HG02678 (cell line): ENCODE measurements around the gene CNGA3.

Experiments used
- ATAC-seq: cut with Tn5 transposase; IDR thresholded peaks from one replicate; pipeline ENCODE4 v1.9.1; 2021; ENCODE audit warnings: mild to moderate bottlenecking, moderate library complexity; ENCODE audit not compliant: unreplicated experiment

Gene CNGA3

GRCh38 chr2:98376301-98376910 is 30.1 kb downstream of the CNGA3 start:
- ATAC-seq, result no peak

- ATAC-seq, result no peak
These were observed 30.7 kb downstream of the CNGA3 start for GRCh38 chr2:98376996-98377395.

GRCh38 chr2:98377544-98377943 is 31.3 kb downstream of the CNGA3 start:
- no peak for ATAC-seq

- ATAC-seq, result no peak
These were observed 31.9 kb downstream of the CNGA3 start for GRCh38 chr2:98378196-98378595.

- ATAC-seq, result no peak
These were observed 32.6 kb downstream of the CNGA3 start for GRCh38 chr2:98378901-98379300.

GRCh38 chr2:98379311-98380202 is 33.3 kb downstream of the CNGA3 start:
- ATAC-seq, result no peak

- ATAC-seq, result no peak
These were observed 33.9 kb downstream of the CNGA3 start for GRCh38 chr2:98380203-98380535.

- no peak for ATAC-seq
These were observed 35.2 kb downstream of the CNGA3 start for GRCh38 chr2:98381494-98381893.

- no peak for ATAC-seq
These were observed 35.8 kb downstream of the CNGA3 start for GRCh38 chr2:98382086-98382485.

GRCh38 chr2:98382739-98383138 is 36.5 kb downstream of the CNGA3 start:
- ATAC-seq, result no peak

- ATAC-seq, result no peak
These were observed 36.9 kb downstream of the CNGA3 start for GRCh38 chr2:98383166-98383565.

GRCh38 chr2:98385050-98385699 is 38.9 kb downstream of the CNGA3 start:
- ATAC-seq, result no peak

- no peak for ATAC-seq
These were observed 41.2 kb downstream of the CNGA3 start for GRCh38 chr2:98387478-98387877.

- ATAC-seq, result no peak
These were observed 41.8 kb downstream of the CNGA3 start for GRCh38 chr2:98388081-98388480.

GRCh38 chr2:98388601-98389250 is 42.5 kb downstream of the CNGA3 start:
- no peak for ATAC-seq

GRCh38 chr2:98389251-98389605 is 43.0 kb downstream of the CNGA3 start:
- ATAC-seq, result no peak

GRCh38 chr2:98390571-98391476 is 44.6 kb downstream of the CNGA3 start:
- no peak for ATAC-seq

- ATAC-seq, result no peak
These were observed 45.5 kb downstream of the CNGA3 start for GRCh38 chr2:98391581-98392270.

- ATAC-seq, result no peak
These were observed 47.1 kb downstream of the CNGA3 start for GRCh38 chr2:98393354-98393753.

GRCh38 chr2:98394595-98395153 is 48.4 kb downstream of the CNGA3 start:
- ATAC-seq, result no peak
